HCT116 (cell line): Measurements from ENCODE around the gene ZNF780A. TPM values are rescaled to one million over a fixed set of nuclear protein-coding genes. Genes with fewer than 3 reads are reported as not detected.

ENCODE experiments used
- ATAC-seq: fragments of 200-7000 bp; cut with Tn5 transposase; 2 replicates; pipeline ENCODE4 v1.9.1; 2020; ENCODE audit warnings: mild to moderate bottlenecking, moderate library complexity
- BruUV-seq: library from RNA; stranded (reverse); fragments of 400-500 nt; replicated peaks from 2 replicates; lab custom pipeline; 2021; lab: Mats Ljungman, UMichigan
- CTCF ChIA-PET: fragments of 300-600 bp; sonication (Branson Sonifier 250); formaldehyde crosslinking; loops from one replicate; lab custom pipeline; 2021; ENCODE audit warnings: antibody characterized with exemption; lab: Charles Lee
- POLR2A ChIA-PET: fragments of 300-600, 350-600 bp; sonication (Branson Sonifier 250); formaldehyde crosslinking; loops from one replicate; lab custom pipeline; 2021; ENCODE audit warnings: antibody characterized with exemption; lab: Charles Lee
- RAD21 ChIA-PET, 2 experiments: fragments of 300-600 bp; sonication (Branson Sonifier 250); formaldehyde crosslinking; loops; one replicate each; lab custom pipeline; 2023; ENCODE audit warnings: low total read pairs in 2 of 2; ENCODE audit not compliant: uncharacterized antibody in 2 of 2, unreplicated experiment in 2 of 2, low non-redundant PET in 1 of 2; lab: Charles Lee
- DNase-seq: peaks from one replicate; pipeline ENCODE4 v3.0.0-alpha.2; 2010; ENCODE audit warnings: low read depth, low spot score
- H2AFZ ChIP-seq: fragments of 200-600 bp; shearing (Covaris generic), sonication (generic); 2 replicates; pipeline ENCODE4 v1.6.1; 2017; ENCODE audit warnings: low read depth, mixed run types, mixed read lengths, antibody characterized with exemption, low read length; ENCODE audit not compliant: poor library complexity, severe bottlenecking
- H3K27ac ChIP-seq: 2 replicates; pipeline ENCODE4 v1.5.1; 2012; ENCODE audit warnings: low read depth, low read length
- H3K27me3 ChIP-seq: fragments of 200-600 bp; sonication (generic); 2 replicates; pipeline ENCODE4 v1.6.1; 2016; ENCODE audit warnings: mixed run types, low read length, mixed read lengths; ENCODE audit not compliant: insufficient read depth
- H3K36me3 ChIP-seq, 2 experiments: fragments of 200-500 bp in 1 of 2; fragments of 200-600 bp in 1 of 2; sonication (Bioruptor generic) in 1 of 2; sonication (generic) in 1 of 2; 2 replicates each; pipeline versions ENCODE4 v1.5.1 to v1.6.1; 2014 to 2016; ENCODE audit warnings: low read length in 2 of 2, inconsistent platforms in 1 of 2, mixed read lengths in 1 of 2, mixed run types in 1 of 2; ENCODE audit not compliant: insufficient read depth in 2 of 2, control insufficient read depth in 1 of 2
- H3K4me1 ChIP-seq, 2 experiments: fragments of 200-600 bp in 1 of 2; sonication (generic) in 1 of 2; 2 replicates each; pipeline versions ENCODE4 v1.5.1 to v1.6.1; 2012 to 2017; ENCODE audit warnings: low read length in 2 of 2, inconsistent platforms in 1 of 2, mild to moderate bottlenecking in 1 of 2, mixed read lengths in 1 of 2, mixed run types in 1 of 2, moderate library complexity in 1 of 2; ENCODE audit not compliant: insufficient read depth in 2 of 2, control insufficient read depth in 1 of 2
- H3K4me2 ChIP-seq: fragments of 200-600 bp; sonication (generic); 2 replicates; pipeline ENCODE4 v1.6.1; 2017; ENCODE audit warnings: mixed run types, low read length, mixed read lengths
- H3K4me3 ChIP-seq, 2 experiments: fragments of 200-600 bp in 1 of 2; sonication (generic) in 1 of 2; replicated peaks in 1 of 2; 2 replicates each; pipeline ENCODE4 v1.5.1; 2011 to 2016; ENCODE audit warnings: low read length in 2 of 2, control low read depth in 1 of 2, low read depth in 1 of 2, mild to moderate bottlenecking in 1 of 2, mixed read lengths in 1 of 2, mixed run types in 1 of 2
- H3K79me2 ChIP-seq: fragments of 200-600 bp; sonication (generic); 2 replicates; pipeline ENCODE4 v1.6.1; 2017; ENCODE audit warnings: mild to moderate bottlenecking, mixed run types, low read length, moderate library complexity, mixed read lengths; ENCODE audit not compliant: insufficient read depth
- H3K9ac ChIP-seq: fragments of 200-600 bp; sonication (generic); 2 replicates; pipeline ENCODE4 v1.6.1; 2016; ENCODE audit warnings: low read length, mixed read lengths
- H3K9me2 ChIP-seq: fragments of 200-600 bp; sonication (generic), shearing (Covaris generic); 2 replicates; pipeline ENCODE4 v1.6.1; 2017; ENCODE audit warnings: mixed run types, mild to moderate bottlenecking, moderate library complexity; ENCODE audit not compliant: insufficient read depth
- H3K9me3 ChIP-seq, 2 experiments: fragments of 200-500 bp in 1 of 2; fragments of 200-600 bp in 1 of 2; sonication (Bioruptor generic) in 1 of 2; sonication (generic) in 1 of 2; 2 replicates each; pipeline ENCODE4 v1.6.1; 2014 to 2017; ENCODE audit warnings: low read length in 2 of 2, mixed read lengths in 2 of 2, inconsistent platforms in 1 of 2, low read depth in 1 of 2, mild to moderate bottlenecking in 1 of 2, mixed run types in 1 of 2, moderate library complexity in 1 of 2; ENCODE audit not compliant: control insufficient read depth in 1 of 2, insufficient read depth in 1 of 2
- H4K20me1 ChIP-seq: fragments of 200-600 bp; sonication (generic), shearing (Covaris generic); 2 replicates; pipeline ENCODE4 v1.6.1; 2017; ENCODE audit warnings: mixed run types, mild to moderate bottlenecking, moderate library complexity; ENCODE audit not compliant: insufficient read depth
- ATF3 ChIP-seq: IDR thresholded peaks from 2 replicates; pipeline ENCODE4 v1.6.1; 2012
- CEBPB ChIP-seq: IDR thresholded peaks from 2 replicates; pipeline ENCODE4 v1.6.1; 2012; ENCODE audit warnings: low read depth
- EGR1 ChIP-seq: IDR thresholded peaks from 2 replicates; pipeline ENCODE4 v1.6.1; 2012; ENCODE audit warnings: low read depth
- EZH2 ChIP-seq: fragments of 200-600 bp; sonication (generic); IDR thresholded peaks from 2 replicates; pipeline ENCODE4 v1.6.1; 2017; ENCODE audit warnings: antibody characterized with exemption, mixed run types
- FOSL1 ChIP-seq: IDR thresholded peaks from 2 replicates; pipeline ENCODE4 v1.6.1; 2012; ENCODE audit warnings: low read depth
- POLR2AphosphoS5 ChIP-seq: IDR thresholded peaks from 2 replicates; pipeline ENCODE4 v1.6.1; 2011; ENCODE audit warnings: mild to moderate bottlenecking, low read depth, low read length, moderate library complexity
- RAD21 ChIP-seq: IDR thresholded peaks from 2 replicates; pipeline ENCODE4 v1.6.1; 2012; ENCODE audit warnings: low read depth, mild to moderate bottlenecking
- SIN3A ChIP-seq: IDR thresholded peaks from 2 replicates; pipeline ENCODE4 v1.6.1; 2012; ENCODE audit warnings: low read depth
- SRF ChIP-seq: IDR thresholded peaks from 2 replicates; pipeline ENCODE4 v1.6.1; 2012; ENCODE audit warnings: low read depth
- TCF7L2 ChIP-seq: IDR thresholded peaks from 2 replicates; pipeline ENCODE4 v1.7.0; 2011; ENCODE audit warnings: borderline replicate concordance, inconsistent platforms; ENCODE audit not compliant: insufficient read depth, insufficient read length; ENCODE audit errors: extremely low read depth
- YY1 ChIP-seq: IDR thresholded peaks from 2 replicates; pipeline ENCODE4 v1.6.1; 2011; ENCODE audit warnings: low read length, low read depth, moderate library complexity, mild to moderate bottlenecking; ENCODE audit not compliant: insufficient replicate concordance; ENCODE audit errors: extremely low read depth
- ZFX ChIP-seq: fragments of 450-650 bp; IDR thresholded peaks from 2 replicates; pipeline ENCODE4 v1.6.1; 2017
- ZNF274 ChIP-seq: fragments of 200-500 bp; sonication (Bioruptor generic); IDR thresholded peaks from 2 replicates; pipeline ENCODE4 v1.6.1; 2014; ENCODE audit warnings: mild to moderate bottlenecking, low read depth, low read length, inconsistent platforms
- intact Hi-C: fragments of 100-400 bp; cut with micrococcal nuclease; formaldehyde crosslinking; loops from 2 replicates; pipeline ENCODE4 v1.10.0; 2022
- total RNA-seq: library from RNA; stranded (reverse); gene quantifications from one replicate; pipeline ENCODE4 v1.2.1, GENCODE V29; 2021; ENCODE audit not compliant: unreplicated experiment

The ZNF780A gene
- total RNA-seq, 1 experiment from 2014 or later: 18.9 TPM

- no peak for TF ChIP-seq RAD21
- TF ChIP-seq FOSL1: no peak
- no peak for TF ChIP-seq TCF7L2
- no peak for TF ChIP-seq EZH2
- no peak for TF ChIP-seq POLR2AphosphoS5
- TF ChIP-seq ZNF274: no peak
- TF ChIP-seq ATF3: no peak
- TF ChIP-seq SIN3A: no peak
Measured at GRCh38 chr19:40104754-40105153, 14.0 kb upstream of the ZNF780A start (continued).

GRCh38 chr19:40103600-40103999, 12.9 kb upstream of the ZNF780A start:
- no peaks in the 10 kb centered on the region for H3K9me3 ChIP-seq
- BruUV-seq: no TSS peak
- ATAC-seq: no peak

GRCh38 chr19:40101813-40102212, 11.1 kb upstream of the ZNF780A start:
- Histone ChIP-seq H3K4me3 (no peak overlapping the region), H3K79me2 (no peaks in the 10 kb centered on the region), H3K4me1 (no peaks in the 10 kb centered on the region), H3K27me3 (no peaks in the 10 kb centered on the region), H3K27ac (no peak overlapping the region), H3K4me2 (no peak overlapping the region), H3K9ac (no peak overlapping the region), H3K9me3 (no peaks in the 10 kb centered on the region), H3K9me2 (no peaks in the 10 kb centered on the region), H4K20me1 (no peaks in the 10 kb centered on the region), H3K36me3 (no peaks in the 10 kb centered on the region), H2AFZ (no peak overlapping the region)
- intact Hi-C loops: no loop called here
- BruUV-seq: no TSS peak
- CTCF ChIA-PET: no interaction called here
- no peak for ATAC-seq
- TF ChIP-seq YY1: no peak
- TF ChIP-seq ZFX: no peak
- TF ChIP-seq EGR1: no peak
- TF ChIP-seq CEBPB: no peak
- TF ChIP-seq SRF: no peak
- RAD21 ChIA-PET: no interaction called here
- no peak for DNase-seq
- POLR2A ChIA-PET: interaction anchor here (0.8 kb wide), 1 partner anchor 11 kb away, joined by 3 read pairs; the partner anchor contains the start of gene ZNF780A

More at GRCh38 chr19:40103600-40103999, 12.9 kb upstream of the ZNF780A start:
- no peak overlapping the region for H3K27ac ChIP-seq
- CTCF ChIA-PET: no interaction called here
- intact Hi-C loops: no loop called here
- H3K79me2 ChIP-seq: no peaks in the 10 kb centered on the region
- no peaks in the 10 kb centered on the region for H4K20me1 ChIP-seq
- no peak overlapping the region for H3K9ac ChIP-seq
- H3K4me2 ChIP-seq: no peak overlapping the region
- H3K36me3 ChIP-seq: no peaks in the 10 kb centered on the region
- no peak for DNase-seq
- H2AFZ ChIP-seq: no peak overlapping the region
- no peaks in the 10 kb centered on the region for H3K9me2 ChIP-seq
- no peak overlapping the region for H3K4me3 ChIP-seq
- POLR2A ChIA-PET: no interaction called here
- H3K4me1 ChIP-seq: no peaks in the 10 kb centered on the region
- RAD21 ChIA-PET: no interaction called here
- no peaks in the 10 kb centered on the region for H3K27me3 ChIP-seq
- TF ChIP-seq YY1 (no peak), SRF (no peak), EZH2 (no peak)
